SK-N-SH (cell line): ENCODE results near the gene ZMIZ2.

ENCODE experiments used
- CTCF ChIP-seq: fragments of 200-600 bp; sonication (generic); IDR thresholded peaks from 2 replicates; pipeline ENCODE4 v1.6.1; 2017; ENCODE audit warnings: antibody characterized with exemption, mild to moderate bottlenecking, moderate library complexity
- FOSL2 ChIP-seq: IDR thresholded peaks from 2 replicates; pipeline ENCODE4 v1.4.0; 2012; ENCODE audit warnings: low read depth, mild to moderate bottlenecking, moderate library complexity, borderline replicate concordance
- JUND ChIP-seq: IDR thresholded peaks from 2 replicates; pipeline ENCODE4 v1.4.0; 2012
- MAX ChIP-seq: IDR thresholded peaks from 2 replicates; pipeline ENCODE4 v1.4.0; 2012; ENCODE audit warnings: low read depth
- NFIC ChIP-seq: IDR thresholded peaks from 2 replicates; pipeline ENCODE4 v1.4.0; 2012; ENCODE audit warnings: borderline replicate concordance
- POLR2AphosphoS5 ChIP-seq: IDR thresholded peaks from 2 replicates; pipeline ENCODE4 v1.6.1; 2012; ENCODE audit warnings: low read depth, low read length
- TAF1 ChIP-seq: IDR thresholded peaks from 2 replicates; pipeline ENCODE4 v1.6.1; 2012; ENCODE audit warnings: low read depth, mild to moderate bottlenecking, low read length, moderate library complexity, borderline replicate concordance

GRCh38 chr7:44738051-44738723, 10.5 kb upstream of the ZMIZ2 start:
- TF ChIP-seq CTCF (no peak), NFIC (no peak), FOSL2 (no peak), MAX (no peak), JUND (no peak), TAF1 (no peak), POLR2AphosphoS5 (no peak)
